ENCODE data around the gene PALM.
"Not testable (repeated sequence)": the region's sequence is repeated elsewhere in the genome, so short reads cannot be mapped to it uniquely, and the experiment has no call there.

The PALM gene

GRCh38 chr19:734716-735115 is 26.0 kb downstream of the PALM start:
- DNase-seq: no peak

GRCh38 chr19:736125-736524 is 27.4 kb downstream of the PALM start:
- DNase-seq: no peak

- DNase-seq: peak; percentile 12
Measured at GRCh38 chr19:737591-738093, 28.9 kb downstream of the PALM start.

- no peak for DNase-seq
Measured at GRCh38 chr19:738509-739128, 29.9 kb downstream of the PALM start.

- no peak for DNase-seq
Measured at GRCh38 chr19:739998-740715, 31.4 kb downstream of the PALM start.

GRCh38 chr19:740816-741505 is 32.2 kb downstream of the PALM start:
- DNase-seq: not testable (repeated sequence)

- DNase-seq: peak; percentile 11
Measured at GRCh38 chr19:741506-742131, 32.9 kb downstream of the PALM start.

- no peak for DNase-seq
Measured at GRCh38 chr19:742540-743075, 33.9 kb downstream of the PALM start.

- DNase-seq: no peak
Measured at GRCh38 chr19:743168-743687, 34.5 kb downstream of the PALM start.

- peak; percentile 6 for DNase-seq
Measured at GRCh38 chr19:745138-745537, 36.4 kb downstream of the PALM start.

GRCh38 chr19:746208-746819 is 37.6 kb downstream of the PALM start:
- no peak for DNase-seq

GRCh38 chr19:746956-747355 is 38.2 kb downstream of the PALM start:
- no peak for DNase-seq

- DNase-seq: no peak
Measured at GRCh38 chr19:747432-748273, 38.9 kb downstream of the PALM start.

- no peak for DNase-seq
Measured at GRCh38 chr19:748274-748598, 39.5 kb downstream of the PALM start.

GRCh38 chr19:749811-750210 is 41.1 kb downstream of the PALM start:
- DNase-seq: no peak

GRCh38 chr19:750640-751423 is 42.1 kb downstream of the PALM start, which contains the start of gene MISP:
MISP (plus strand) TSS chr19:751112; CDS start chr19:756947, 5,835 bp downstream.
- DNase-seq: no peak

GRCh38 chr19:751501-752341 is 43.0 kb downstream of the PALM start:
- DNase-seq: peak; percentile 88

- peak; percentile 87 for DNase-seq
Measured at GRCh38 chr19:752652-753517, 44.1 kb downstream of the PALM start.

- no peak for DNase-seq
Measured at GRCh38 chr19:754530-754929, 45.8 kb downstream of the PALM start.
